Measurements from ENCODE around the gene INTS1. TPM values are rescaled to one million over a fixed set of nuclear protein-coding genes. Genes with fewer than 3 reads are reported as not detected.
"Not testable (repeated sequence)": the region's sequence is repeated elsewhere in the genome, so short reads cannot be mapped to it uniquely, and the experiment has no call there.

INTS1 gene
- total RNA-seq, 2 experiments from 2014 or later, result 86.4 to 92.5 TPM

DNA sequence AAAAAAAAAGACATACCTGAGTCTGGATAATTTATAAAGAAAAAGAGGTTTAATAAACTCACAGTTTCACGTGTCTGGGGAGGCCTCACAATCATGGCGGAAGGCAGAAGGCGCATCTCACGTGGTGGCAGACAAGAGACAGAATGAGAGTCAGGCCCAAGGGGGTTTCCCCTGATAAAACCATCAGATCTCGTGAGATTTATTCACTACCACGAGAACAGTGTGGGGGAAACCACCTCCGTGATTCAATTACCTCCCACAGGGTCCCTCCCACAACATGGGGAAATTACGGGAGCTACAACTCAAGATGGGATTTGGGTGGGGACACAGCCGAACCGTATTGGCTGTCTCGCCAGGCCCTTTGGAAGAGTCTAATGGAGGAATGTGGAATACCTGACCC, 17.3 kb upstream of the INTS1 start:
- intact Hi-C loops (cut with micrococcal nuclease), result no loop called here
- Mint-ChIP-seq H3K27me3 (no peaks in the 10 kb centered on the region), H3K4me1 (ENCODE audit: low read depth) (peaks cover 6% of the 10 kb centered on the region), H3K9me3 (peaks cover 7% of the 10 kb centered on the region), H3K4me3 (no peak overlapping the region), H3K27ac (no peak overlapping the region), H3K36me3 (no peaks in the 10 kb centered on the region)
- peak; percentile 43 for DNase-seq
- ChIA-PET POLR2A (no interaction called here), CTCF (interaction anchor here (1.0 to 1.2 kb wide), 2 partner anchors 15 to 352 kb away, joined by 3 read pairs; no protein-coding TSS in a partner anchor)

DNA sequence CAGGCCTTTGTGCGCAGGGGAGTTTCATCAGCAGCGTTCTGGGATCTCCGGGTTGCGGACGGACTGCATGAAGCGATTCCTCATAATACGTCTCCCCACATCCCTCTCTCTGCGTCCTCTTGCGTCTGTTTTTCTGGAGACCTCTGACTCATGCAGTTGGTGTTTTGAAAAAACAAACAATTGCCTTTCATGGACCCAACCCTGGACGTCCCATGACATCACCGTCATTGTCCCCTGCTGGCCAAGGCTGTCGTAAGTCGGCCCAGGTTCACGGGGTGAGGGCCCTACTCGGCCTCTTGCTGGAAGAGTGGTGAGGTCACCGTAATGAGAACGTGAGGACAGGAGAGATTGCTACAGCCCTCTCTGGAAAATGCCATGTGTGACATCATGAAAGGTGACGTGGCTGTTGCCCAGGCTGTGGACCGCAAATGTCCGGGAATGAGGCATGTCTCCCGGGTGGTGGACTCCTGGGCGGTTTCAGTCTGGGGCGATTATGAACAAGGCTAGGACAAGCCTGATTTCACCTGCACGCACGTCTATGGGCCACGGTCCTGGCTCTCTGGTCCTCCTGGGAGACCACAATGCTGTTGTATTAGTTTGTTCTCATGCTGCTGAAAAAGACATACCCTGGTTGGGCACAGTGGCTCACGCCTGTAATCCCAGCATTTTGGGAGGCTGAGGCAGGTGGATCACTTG, 16.5 kb upstream of the INTS1 start:
- no peaks in the 10 kb centered on the region for H3K36me3 Mint-ChIP-seq
- peaks cover 6% of the 10 kb centered on the region for H3K4me1 Mint-ChIP-seq (ENCODE audit: low read depth)
- no peak overlapping the region for H3K27ac Mint-ChIP-seq
- POLR2A ChIA-PET, result no interaction called here
- peaks cover 7% of the 10 kb centered on the region for H3K9me3 Mint-ChIP-seq
- no peak overlapping the region for H3K4me3 Mint-ChIP-seq
- intact Hi-C loops (cut with micrococcal nuclease), result no loop called here
- no peak for DNase-seq
- CTCF ChIA-PET, result no interaction called here
- no peaks in the 10 kb centered on the region for H3K27me3 Mint-ChIP-seq

DNA sequence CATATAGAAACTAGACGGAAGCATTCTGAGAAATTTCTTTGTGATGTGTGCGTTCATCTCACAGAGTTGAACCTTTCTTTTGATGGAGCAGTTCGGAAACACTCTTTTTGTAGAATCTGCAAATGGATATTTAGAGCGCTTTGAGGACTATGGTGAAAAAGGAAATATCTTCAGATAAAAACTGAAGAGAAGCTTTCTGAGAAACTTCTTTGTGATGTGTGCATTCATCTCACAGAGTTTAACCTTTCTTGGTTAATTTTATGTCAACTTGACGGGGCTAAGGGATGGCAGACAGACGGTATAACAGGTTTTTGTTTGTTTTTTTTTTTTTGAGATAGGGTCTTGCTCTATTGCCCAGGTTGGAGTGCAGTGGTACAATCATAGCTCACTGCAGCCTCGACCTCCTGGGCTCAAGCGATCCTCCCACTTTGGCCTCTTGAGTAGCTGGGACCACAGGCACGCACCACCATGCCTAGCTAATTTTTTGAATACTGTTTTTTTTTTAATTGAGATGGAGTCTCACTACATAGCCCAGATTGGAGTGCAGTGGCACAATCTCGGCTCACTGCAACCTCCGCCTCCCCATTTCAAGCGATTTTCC, 15.2 kb upstream of the INTS1 start:
- CTCF ChIA-PET, result interaction anchor here (0.6 kb wide), 1 partner anchor 1180 kb away, joined by 3 read pairs; no protein-coding TSS in a partner anchor
- H3K9me3 Mint-ChIP-seq; intact Hi-C loops (cut with micrococcal nuclease); H3K4me1 Mint-ChIP-seq (ENCODE audit: low read depth); H3K27me3 Mint-ChIP-seq; H3K27ac Mint-ChIP-seq; H3K4me3 Mint-ChIP-seq; H3K36me3 Mint-ChIP-seq; POLR2A ChIA-PET; DNase-seq: not testable (repeated sequence)

DNA sequence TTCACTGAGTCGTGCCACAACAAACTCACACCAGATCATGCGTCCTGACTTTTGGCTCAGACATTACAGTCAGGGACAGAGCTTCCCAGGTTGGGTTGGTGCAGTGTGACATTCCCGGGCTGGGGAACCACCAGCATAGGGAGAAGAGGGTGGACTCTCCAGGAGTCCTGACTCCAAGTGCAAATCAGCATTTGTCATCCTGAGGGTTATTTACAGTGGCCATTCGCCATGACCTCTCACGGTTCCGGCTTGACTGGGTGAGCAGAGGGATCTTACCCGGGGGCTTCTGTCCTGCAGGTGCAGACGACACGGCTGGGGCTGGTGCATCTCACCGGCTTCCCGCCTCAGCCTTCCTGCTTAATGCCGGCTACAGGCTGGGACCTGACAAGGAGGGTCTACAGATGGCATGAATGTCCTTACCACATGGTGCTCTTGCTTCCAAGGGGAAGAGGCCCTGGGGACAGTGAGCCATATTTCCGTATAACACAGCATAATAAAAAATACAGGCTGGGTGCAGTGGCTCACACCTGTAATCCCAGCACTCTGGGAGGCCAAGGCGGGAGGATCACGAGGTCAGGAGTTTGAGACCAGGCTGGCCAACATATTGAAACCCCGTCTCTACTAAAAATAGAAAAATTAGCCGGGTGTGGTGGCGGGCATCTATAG, 12.5 kb upstream of the INTS1 start:
- CTCF ChIA-PET, result no interaction called here
- intact Hi-C loops (cut with micrococcal nuclease), result no loop called here
- POLR2A ChIA-PET, result no interaction called here
- peaks cover 7% of the 10 kb centered on the region for H3K9me3 Mint-ChIP-seq
- H3K4me1 Mint-ChIP-seq (ENCODE audit: low read depth), result peaks cover 15% of the 10 kb centered on the region
- H3K36me3 Mint-ChIP-seq, result no peaks in the 10 kb centered on the region
- no peaks in the 10 kb centered on the region for H3K27me3 Mint-ChIP-seq
- H3K27ac Mint-ChIP-seq, result no peak overlapping the region
- DNase-seq, result no peak
- H3K4me3 Mint-ChIP-seq, result no peak overlapping the region

DNA sequence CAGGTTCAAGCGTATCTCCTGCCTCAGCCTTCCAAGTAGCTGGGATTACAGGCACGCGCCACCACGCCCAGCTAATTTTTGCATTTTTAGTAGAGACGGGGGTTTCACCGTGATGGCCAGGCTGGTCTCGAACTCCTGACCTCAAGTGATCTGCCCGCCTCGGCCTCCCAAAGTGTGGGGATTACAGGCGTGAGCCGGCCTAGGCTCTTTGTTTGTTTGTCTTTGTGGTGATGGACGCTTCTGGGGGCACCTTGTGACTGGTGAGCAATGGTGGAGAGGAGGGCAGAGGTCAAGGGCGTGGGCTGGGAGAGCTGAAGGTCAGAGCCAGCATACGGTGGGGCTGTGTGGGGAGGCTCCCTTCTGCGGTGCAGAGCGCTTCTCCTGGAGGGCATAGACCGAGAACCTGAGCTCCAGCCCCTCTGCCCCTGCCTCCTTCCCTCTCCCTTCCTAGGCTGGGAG, 11.3 kb upstream of the INTS1 start:
- intact Hi-C loops (cut with micrococcal nuclease); H3K9me3 Mint-ChIP-seq; H3K27me3 Mint-ChIP-seq; H3K4me3 Mint-ChIP-seq; CTCF ChIA-PET; H3K36me3 Mint-ChIP-seq; DNase-seq; POLR2A ChIA-PET: not testable (repeated sequence)
- Mint-ChIP-seq H3K4me1 (ENCODE audit: low read depth) (peaks cover 10% of the 10 kb centered on the region), H3K27ac (peak overlapping the region; percentile 15)

DNA sequence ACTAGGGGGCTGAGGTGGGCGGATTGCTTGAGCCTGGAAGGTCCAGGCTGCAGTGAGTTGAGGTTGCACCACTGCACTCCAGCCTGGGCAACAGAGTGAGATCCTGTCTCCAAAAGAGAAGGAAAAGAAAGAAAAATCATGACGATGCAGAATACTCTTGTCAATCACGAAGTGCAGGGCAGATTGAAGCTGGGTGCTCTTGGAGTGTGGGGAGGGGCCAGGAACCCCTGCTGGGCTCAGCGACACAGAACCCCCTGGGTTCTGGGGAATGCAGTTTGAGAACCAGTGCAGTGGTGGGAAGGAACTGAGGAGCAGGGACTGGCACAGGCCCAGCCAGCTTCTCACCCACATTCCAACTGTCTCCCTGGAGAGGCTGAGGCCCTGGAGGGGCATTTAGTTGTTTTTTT, 10.8 kb upstream of the INTS1 start:
- Mint-ChIP-seq H3K27ac (no peak overlapping the region), H3K4me3 (no peak overlapping the region), H3K9me3 (peaks cover 7% of the 10 kb centered on the region), H3K4me1 (ENCODE audit: low read depth) (peaks cover 10% of the 10 kb centered on the region), H3K27me3 (no peaks in the 10 kb centered on the region), H3K36me3 (no peaks in the 10 kb centered on the region)
- intact Hi-C loops (cut with micrococcal nuclease), result no loop called here
- ChIA-PET CTCF (no interaction called here), POLR2A (no interaction called here)
- DNase-seq, result no peak

DNA sequence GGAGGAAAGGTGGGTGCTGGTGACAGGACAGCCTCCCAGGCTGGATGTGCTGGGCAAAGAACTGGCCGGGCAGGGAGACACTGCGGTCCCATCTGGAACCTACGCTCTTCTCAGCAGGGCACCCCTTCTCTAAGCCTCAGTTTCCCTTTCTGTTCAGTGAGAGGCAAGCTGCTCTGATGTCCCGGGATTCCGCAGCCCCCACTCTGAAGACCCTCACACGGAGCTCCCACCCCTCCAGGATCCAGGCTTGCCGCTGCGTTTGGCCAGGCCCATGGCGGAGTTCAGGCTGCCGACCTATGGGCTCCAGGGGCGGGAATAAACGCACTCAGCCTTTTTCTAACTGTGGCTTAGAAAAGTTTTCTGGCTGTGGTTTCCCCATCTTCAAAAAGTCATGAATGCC, 10.2 kb upstream of the INTS1 start:
- Mint-ChIP-seq H3K27ac (no peak overlapping the region), H3K4me3 (no peak overlapping the region), H3K27me3 (no peaks in the 10 kb centered on the region), H3K9me3 (peaks cover 5% of the 10 kb centered on the region), H3K36me3 (no peaks in the 10 kb centered on the region), H3K4me1 (ENCODE audit: low read depth) (peaks cover 10% of the 10 kb centered on the region)
- intact Hi-C loops (cut with micrococcal nuclease), result no loop called here
- POLR2A ChIA-PET, result interaction anchor here (1.0 kb wide), 1 partner anchor 18 kb away, joined by 3 read pairs; no protein-coding TSS in a partner anchor
- CTCF ChIA-PET, result interaction anchor here (1.0 kb wide), 1 partner anchor 40 kb away, joined by 3 read pairs; no protein-coding TSS in a partner anchor
- DNase-seq, result no peak

DNA sequence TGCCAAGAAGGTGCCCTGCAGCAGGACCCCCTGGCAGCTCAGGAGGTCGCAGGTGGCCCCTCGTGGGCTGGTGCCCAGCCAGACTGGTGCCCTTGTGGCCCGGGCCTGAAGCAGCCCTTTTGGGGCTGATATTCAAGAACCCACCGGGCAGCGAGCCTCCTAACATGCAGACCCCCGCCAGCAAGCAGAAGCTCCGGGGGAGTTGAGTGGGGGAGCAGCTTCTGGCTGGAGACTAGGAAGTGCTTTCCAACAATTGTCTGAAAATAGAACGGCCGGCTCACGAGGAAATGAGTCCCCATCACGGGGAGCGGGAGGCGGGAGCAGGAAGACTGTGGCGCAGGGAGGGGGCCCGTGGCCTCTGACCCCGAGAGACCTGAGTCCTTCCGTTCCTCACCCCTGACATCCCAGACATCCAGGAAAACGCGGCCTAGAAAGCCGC, 9.5 kb upstream of the INTS1 start:
- ChIA-PET CTCF (interaction anchor here (1.0 kb wide), 1 partner anchor 39 kb away, joined by 3 read pairs; no protein-coding TSS in a partner anchor), POLR2A (interaction anchor here (1.0 kb wide), 1 partner anchor 19 kb away, joined by 3 read pairs; no protein-coding TSS in a partner anchor)
- Mint-ChIP-seq H3K4me3 (no peak overlapping the region), H3K9me3 (no peaks in the 10 kb centered on the region), H3K27ac (peak overlapping the region; percentile 56), H3K36me3 (no peaks in the 10 kb centered on the region), H3K27me3 (no peaks in the 10 kb centered on the region), H3K4me1 (ENCODE audit: low read depth) (peaks cover 10% of the 10 kb centered on the region)
- intact Hi-C loops (cut with micrococcal nuclease), result no loop called here
- no peak for DNase-seq

DNA sequence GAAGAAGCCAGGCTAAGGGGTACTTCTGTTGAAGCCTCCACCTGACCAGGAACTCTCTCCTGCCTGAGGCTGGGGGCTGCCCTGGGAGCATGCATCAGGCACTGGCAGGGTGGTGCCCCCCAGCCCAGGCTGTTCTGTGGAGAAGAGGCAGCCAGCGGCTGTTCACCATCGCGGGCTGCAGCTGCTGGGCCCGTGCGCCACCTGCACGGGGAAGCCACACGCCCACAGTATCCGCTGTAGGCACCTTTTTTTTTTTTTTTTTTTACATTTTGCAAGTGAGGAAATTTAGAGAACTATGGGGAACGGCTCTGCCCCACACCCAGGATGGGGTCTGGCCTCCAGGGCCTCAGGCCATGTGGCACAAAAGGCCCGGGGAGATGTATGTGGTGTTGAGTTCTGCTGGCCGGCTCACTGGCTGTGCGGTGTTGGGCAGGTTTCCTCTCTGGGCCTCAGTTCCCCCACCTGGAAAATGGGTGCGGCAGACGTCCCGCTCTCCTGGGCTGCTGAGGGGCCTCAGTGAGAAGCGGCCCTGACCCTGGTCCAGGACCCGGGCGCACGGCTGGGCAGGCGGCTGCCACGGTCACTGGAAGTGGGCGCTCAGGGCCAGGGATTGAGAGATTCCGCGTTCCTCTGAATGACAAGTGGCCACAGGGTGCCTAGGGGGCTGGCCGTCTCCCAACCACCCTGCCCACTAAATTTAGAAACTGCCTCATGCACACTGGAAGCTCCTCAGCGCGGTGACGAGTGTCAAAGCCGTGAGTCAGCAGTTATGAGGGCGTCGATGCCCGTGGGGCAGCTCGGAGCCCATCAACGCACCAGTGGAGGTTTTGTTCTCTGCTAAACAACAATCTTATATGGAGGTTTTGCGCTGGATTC, 8.8 kb upstream of the INTS1 start:
- intact Hi-C loops (cut with micrococcal nuclease), result no loop called here
- Mint-ChIP-seq H3K4me1 (ENCODE audit: low read depth) (peaks cover 10% of the 10 kb centered on the region), H3K27ac (peak overlapping the region; percentile 56), H3K4me3 (no peak overlapping the region), H3K36me3 (no peaks in the 10 kb centered on the region), H3K9me3 (no peaks in the 10 kb centered on the region), H3K27me3 (no peaks in the 10 kb centered on the region)
- ChIA-PET CTCF (interaction anchor here (0.6 kb wide), 1 partner anchor 843 kb away, joined by 3 read pairs; no protein-coding TSS in a partner anchor), POLR2A (interaction anchor here (0.6 kb wide), 1 partner anchor 61 kb away, joined by 3 read pairs; no protein-coding TSS in a partner anchor)
- peak; percentile 58 for DNase-seq

DNA sequence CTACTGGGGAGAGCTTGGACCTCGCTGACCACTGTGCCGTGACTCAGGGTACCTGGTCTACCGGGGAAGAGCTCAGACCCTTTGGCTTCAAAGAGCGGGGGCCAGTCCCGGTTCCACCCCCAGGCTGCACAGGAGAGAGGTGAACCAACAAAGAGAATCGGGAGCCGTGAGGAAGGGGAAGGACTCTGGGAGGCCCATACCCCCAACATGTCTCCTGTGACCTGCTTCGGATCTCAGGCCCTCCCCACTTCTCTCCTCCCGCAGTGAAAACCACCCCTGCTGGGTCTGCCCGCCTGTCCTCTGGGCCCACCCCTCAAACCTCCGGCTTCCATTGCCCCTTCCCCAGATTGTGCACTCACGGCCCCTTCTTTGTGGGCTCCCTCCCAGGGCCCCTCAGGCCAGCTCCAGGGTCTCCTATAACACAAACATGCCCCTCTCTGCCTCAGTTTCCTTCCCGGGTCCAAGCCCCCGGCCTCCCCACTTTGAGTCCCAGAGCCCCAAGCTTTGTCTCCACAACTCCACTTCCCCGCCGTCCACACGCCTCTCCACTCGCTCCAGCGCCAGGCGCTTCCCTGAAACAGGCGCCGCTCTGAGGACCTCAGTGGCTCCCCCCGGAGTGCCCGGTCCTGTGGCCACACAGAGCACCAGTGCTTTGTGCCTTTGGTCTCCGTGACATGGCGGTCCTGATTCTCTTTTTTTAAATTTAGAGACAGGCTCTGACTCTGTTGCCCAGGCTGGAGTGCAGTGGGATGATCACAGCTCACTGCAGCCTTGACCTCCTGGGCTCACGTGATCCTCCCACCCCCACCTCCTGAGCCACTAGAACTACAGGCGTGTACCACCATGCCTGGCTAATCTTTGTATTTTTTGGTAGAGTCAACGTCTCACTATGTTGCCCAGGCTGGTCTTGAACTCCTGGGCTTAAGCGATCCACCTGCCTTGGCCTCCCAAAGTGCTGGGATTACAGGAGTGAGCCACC, 7.5 kb upstream of the INTS1 start:
- intact Hi-C loops (cut with micrococcal nuclease), result no loop called here
- ChIA-PET POLR2A (interaction anchor here (1.1 kb wide), 1 partner anchor 13 kb away, joined by 3 read pairs; no protein-coding TSS in a partner anchor), CTCF (no interaction called here)
- peaks cover 13% of the 10 kb centered on the region for H3K4me1 Mint-ChIP-seq (ENCODE audit: low read depth)
- no peak overlapping the region for H3K4me3 Mint-ChIP-seq
- no peak for DNase-seq
- H3K27me3 Mint-ChIP-seq, result no peaks in the 10 kb centered on the region
- no peaks in the 10 kb centered on the region for H3K36me3 Mint-ChIP-seq
- no peaks in the 10 kb centered on the region for H3K9me3 Mint-ChIP-seq
- H3K27ac Mint-ChIP-seq, result no peak overlapping the region

DNA sequence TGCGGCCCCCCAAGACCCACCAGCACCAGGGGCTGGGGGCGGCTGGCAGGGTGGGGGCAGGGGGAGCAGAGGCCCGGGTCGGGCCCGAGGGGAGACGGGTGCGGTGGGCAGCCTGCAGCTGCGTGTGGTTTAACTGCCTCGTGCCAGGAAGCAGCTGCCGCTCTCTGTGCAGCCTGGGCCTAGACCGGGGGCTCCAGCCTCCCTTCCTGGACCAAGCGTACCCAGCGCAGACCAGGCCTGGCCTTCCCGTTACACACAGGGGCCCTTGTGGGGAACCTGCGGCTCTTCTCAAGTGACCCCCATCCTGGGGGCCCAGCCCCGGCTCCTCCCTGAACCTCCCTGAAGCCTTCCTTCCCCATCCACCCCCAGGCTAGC, 6.6 kb upstream of the INTS1 start:
- H3K27ac Mint-ChIP-seq, result no peak overlapping the region
- no peak overlapping the region for H3K4me3 Mint-ChIP-seq
- no peak for DNase-seq
- intact Hi-C loops (cut with micrococcal nuclease), result no loop called here
- peaks cover 16% of the 10 kb centered on the region for H3K4me1 Mint-ChIP-seq (ENCODE audit: low read depth)
- no peaks in the 10 kb centered on the region for H3K9me3 Mint-ChIP-seq
- no peaks in the 10 kb centered on the region for H3K27me3 Mint-ChIP-seq
- POLR2A ChIA-PET, result interaction anchor here (1.1 kb wide), 1 partner anchor 14 kb away, joined by 3 read pairs; no protein-coding TSS in a partner anchor
- CTCF ChIA-PET, result no interaction called here
- H3K36me3 Mint-ChIP-seq, result no peaks in the 10 kb centered on the region

All from activated CD4-positive, alpha-beta memory T cell treated with anti-CD3 and anti-CD28 coated beads for 36 hours (primary cell).